VCaP (cell line): ENCODE measurements around the gene CTXND2.
A peak's percentile ranks its signal among the peaks of the same experiment; 100 is the strongest.

Experiments used
- H3K27ac ChIP-seq: fragments of 450-650 bp; 2 replicates; pipeline ENCODE4 v1.5.1; 2017
- TF ChIP-seq, protein P1 (sequence below): fragments of 450-650 bp; conservative IDR thresholded peaks from 2 replicates; pipeline ENCODE4 v1.5.1; 2017; ENCODE audit warnings: mild to moderate bottlenecking, moderate library complexity

The CTXND2 gene

GRCh38 chr1:150902751-150903150 is 15.8 kb downstream of the CTXND2 start:
- TF ChIP-seq, protein P1, sequence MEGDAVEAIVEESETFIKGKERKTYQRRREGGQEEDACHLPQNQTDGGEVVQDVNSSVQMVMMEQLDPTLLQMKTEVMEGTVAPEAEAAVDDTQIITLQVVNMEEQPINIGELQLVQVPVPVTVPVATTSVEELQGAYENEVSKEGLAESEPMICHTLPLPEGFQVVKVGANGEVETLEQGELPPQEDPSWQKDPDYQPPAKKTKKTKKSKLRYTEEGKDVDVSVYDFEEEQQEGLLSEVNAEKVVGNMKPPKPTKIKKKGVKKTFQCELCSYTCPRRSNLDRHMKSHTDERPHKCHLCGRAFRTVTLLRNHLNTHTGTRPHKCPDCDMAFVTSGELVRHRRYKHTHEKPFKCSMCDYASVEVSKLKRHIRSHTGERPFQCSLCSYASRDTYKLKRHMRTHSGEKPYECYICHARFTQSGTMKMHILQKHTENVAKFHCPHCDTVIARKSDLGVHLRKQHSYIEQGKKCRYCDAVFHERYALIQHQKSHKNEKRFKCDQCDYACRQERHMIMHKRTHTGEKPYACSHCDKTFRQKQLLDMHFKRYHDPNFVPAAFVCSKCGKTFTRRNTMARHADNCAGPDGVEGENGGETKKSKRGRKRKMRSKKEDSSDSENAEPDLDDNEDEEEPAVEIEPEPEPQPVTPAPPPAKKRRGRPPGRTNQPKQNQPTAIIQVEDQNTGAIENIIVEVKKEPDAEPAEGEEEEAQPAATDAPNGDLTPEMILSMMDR: no peak
- no peak overlapping the region for H3K27ac ChIP-seq

DNA sequence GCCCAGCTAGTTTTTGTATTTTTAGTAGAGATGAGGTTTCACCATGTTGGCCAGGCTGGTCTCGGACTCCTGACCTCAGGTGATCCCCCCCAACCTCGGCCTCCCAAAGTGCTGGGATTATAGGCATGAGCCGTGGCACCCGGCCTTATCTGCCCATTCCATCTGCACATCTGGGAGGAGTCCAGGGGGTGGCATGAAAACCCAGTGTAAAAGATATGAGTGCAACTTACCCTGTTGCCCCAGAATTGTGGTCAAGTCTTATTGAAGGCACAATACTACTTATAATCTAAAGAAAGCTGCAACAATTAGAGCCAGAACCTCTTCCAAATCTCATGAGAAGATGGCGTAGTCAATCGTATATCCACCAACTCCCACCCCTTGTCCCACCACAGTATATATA is 18.4 kb downstream of the CTXND2 start:
- TF ChIP-seq, protein P1: no peak
- H3K27ac ChIP-seq: peak overlapping the region; percentile 91

DNA sequence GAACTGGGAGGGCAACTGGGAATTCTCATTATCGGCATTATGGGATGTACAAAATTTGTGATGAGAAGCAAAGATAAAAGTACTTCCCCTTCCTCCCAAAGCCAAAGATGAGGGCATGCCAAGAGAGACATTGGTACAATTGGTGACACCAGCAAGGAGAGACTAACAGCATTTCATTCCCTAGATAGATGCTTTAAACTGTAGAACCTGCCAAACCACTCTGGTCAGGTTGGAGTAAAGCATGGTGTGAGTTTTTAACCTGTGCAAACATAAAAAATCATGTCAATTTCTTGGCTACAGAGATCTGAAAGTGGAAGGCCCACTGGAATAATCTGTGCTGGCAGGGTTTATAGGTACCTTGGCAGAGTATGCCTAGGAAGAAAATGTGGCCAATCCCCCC is 19.4 kb downstream of the CTXND2 start:
- TF ChIP-seq, protein P1: no peak
- H3K27ac ChIP-seq: peak overlapping the region; percentile 91

GRCh38 chr1:150906813-150907212 is 19.9 kb downstream of the CTXND2 start:
- peak overlapping the region; percentile 91 for H3K27ac ChIP-seq
- TF ChIP-seq, protein P1: no peak

GRCh38 chr1:150909585-150910180 is 22.7 kb downstream of the CTXND2 start:
- H3K27ac ChIP-seq: no peak overlapping the region
- TF ChIP-seq, protein P1: no peak

DNA sequence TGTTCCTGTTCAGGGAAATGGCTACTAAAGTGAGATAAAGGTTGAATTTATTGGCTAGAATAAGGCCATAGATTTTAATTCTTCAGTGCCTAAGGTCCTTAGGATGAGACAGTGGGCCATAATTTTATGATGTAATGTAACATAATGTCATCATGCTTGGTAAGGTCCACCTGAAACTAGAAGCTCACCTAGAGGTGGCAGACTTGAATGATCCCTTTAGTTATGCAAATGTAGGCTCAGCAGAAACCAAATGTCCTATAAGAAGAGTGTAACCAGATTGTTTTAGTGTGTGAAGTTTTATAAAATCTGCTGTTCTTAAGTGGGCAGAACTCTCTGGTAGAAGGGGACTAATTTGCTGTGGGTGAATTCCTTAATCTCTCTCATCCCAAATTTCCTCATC is 25.7 kb downstream of the CTXND2 start:
- H3K27ac ChIP-seq: no peak overlapping the region
- TF ChIP-seq, protein P1: no peak

GRCh38 chr1:150917387-150917786 is 30.5 kb downstream of the CTXND2 start:
- TF ChIP-seq, protein P1: no peak

More at GRCh38 chr1:150917387-150917786, 30.5 kb downstream of the CTXND2 start:
- H3K27ac ChIP-seq: no peak overlapping the region
